Transverse colon (tissue), 4 donors: Measurements from ENCODE around the gene MCCC1. TPM values are rescaled to one million over a fixed set of nuclear protein-coding genes. Genes with fewer than 3 reads are reported as not detected.

Experiments
- DNase-seq: peaks from one replicate; pipeline ENCODE4 v3.0.0-alpha.2; 2019
- H3K27ac ChIP-seq, 4 donors: fragments of 200-600 bp; sonication (generic); 2 replicates each; pipeline ENCODE4 v1.5.1; 2016 to 2018; ENCODE audit warnings: inconsistent platforms in 4 of 4
- H3K27me3 ChIP-seq: fragments of 200-600 bp; sonication (generic); 2 replicates; pipeline ENCODE4 v1.5.1; 2017; ENCODE audit warnings: inconsistent platforms
- H3K36me3 ChIP-seq, 4 donors: fragments of 200-600 bp; sonication (generic); 2 replicates each; pipeline ENCODE4 v1.5.1; 2017 to 2019; ENCODE audit warnings: inconsistent platforms in 4 of 4
- H3K4me1 ChIP-seq, 4 donors: fragments of 200-600 bp; sonication (generic); 2 replicates each; pipeline ENCODE4 v1.5.1; 2017 to 2020; ENCODE audit warnings: inconsistent platforms in 4 of 4
- H3K4me3 ChIP-seq, 4 donors: fragments of 200-600 bp; sonication (generic); 1 replicate in 1 of 4; 2 replicates in 3 of 4; pipeline versions ENCODE4 v1.5.1 to v1.6.1; 2017 to 2019; ENCODE audit warnings: inconsistent platforms in 4 of 4
- H3K9me3 ChIP-seq, 2 donors: fragments of 200-600 bp; sonication (generic); 2 replicates each; pipeline ENCODE4 v1.5.1; 2017 to 2019; ENCODE audit warnings: inconsistent platforms in 2 of 2
- EP300 ChIP-seq: sonication (generic); formaldehyde crosslinking; IDR thresholded peaks from one replicate; pipeline ENCODE4 v1.6.1; 2017; ENCODE audit warnings: antibody characterized with exemption, low read depth
- POLR2A ChIP-seq: fragments of 450-650 bp; IDR thresholded peaks from one replicate; pipeline ENCODE4 v1.6.1; 2016; ENCODE audit warnings: antibody characterized with exemption, mild to moderate bottlenecking, moderate library complexity
- POLR2AphosphoS5 ChIP-seq, 3 donors: sonication (generic); formaldehyde crosslinking; IDR thresholded peaks; one replicate each; pipeline ENCODE4 v1.6.1; 2016; ENCODE audit warnings: antibody characterized with exemption in 3 of 3
- WGBS, 2 donors: methylation state at CpG; one replicate each; pipeline ENCODE4 v1.1.5; 2018; ENCODE audit warnings: low coverage in 1 of 2; 5-methylcytosine and 5-hydroxymethylcytosine counted together
- in situ Hi-C, 4 donors: fragments of 200-750 bp; cut with MboI; loops; one replicate each; pipeline versions ENCODE4 v1.15.0 to v1.15.1; 2017; ENCODE audit warnings: low sequenced_read_pairs in 3 of 4, low pct_ligation_motif_present in 1 of 4, low pct_unique_long_range_greater_than_20kb in 1 of 4
- intact Hi-C: fragments of 100-400 bp; cut with DNase I; formaldehyde crosslinking; loops from one replicate; pipeline ENCODE4 v1.15.1; 2023; ENCODE audit warnings: low total_unique reads
- total RNA-seq, 4 donors: library from RNA; depleted of rRNA; stranded (reverse); fragments of >200 nt; gene quantifications; one replicate each; pipeline ENCODE4 v1.1.0, GENCODE V29; 2016
- TF ChIP-seq, protein P1 (sequence below), 5 experiments: fragments of 200-600 bp in 3 of 5; fragments of 450-650 bp in 2 of 5; sonication (generic) in 3 of 5; IDR thresholded peaks; 1 replicate in 2 of 5; 2 replicates in 3 of 5; pipeline ENCODE4 v1.5.1; 2016 to 2017; ENCODE audit warnings: antibody characterized with exemption in 5 of 5, inconsistent platforms in 3 of 5, mild to moderate bottlenecking in 2 of 5, moderate library complexity in 1 of 5

MCCC1 gene
- total RNA-seq, 4 donors from 2014 or later: 1.5 to 64.3 (median 19.9) TPM

DNA sequence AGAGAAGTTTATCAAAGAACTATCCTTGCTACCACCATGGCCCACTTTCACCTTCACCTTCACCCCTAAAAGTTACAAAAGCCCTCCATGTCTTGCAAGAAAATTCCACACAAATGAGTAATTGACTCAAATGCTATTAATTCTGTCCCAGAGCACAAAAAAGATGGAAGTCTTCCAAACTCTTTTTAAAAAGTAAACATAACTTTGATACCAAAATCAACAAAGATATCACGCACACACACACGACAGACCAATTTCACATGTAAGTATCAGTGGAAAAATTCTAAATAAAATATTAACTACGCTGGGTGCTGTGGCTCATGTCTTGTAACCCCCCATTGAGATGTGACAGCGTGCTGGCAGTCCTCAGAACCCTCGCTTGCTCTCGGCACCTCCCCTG is 1.1 kb upstream of the MCCC1 start:
- H3K4me1 ChIP-seq: peaks cover 6 to 20% (median 16%) of the 10 kb centered on the region in 4 donors
- H3K36me3 ChIP-seq: no peaks in the 10 kb centered on the region
- H3K27ac ChIP-seq: peak overlapping the region in 3 of 4 donors; percentile 87 to 96 (median 90)
- in situ Hi-C loops (no loop called here), intact Hi-C loops (no loop called here)
- DNase-seq: no peak
- TF ChIP-seq POLR2A (no peak), EP300 (no peak), POLR2AphosphoS5 (IDR thresholded peaks at IDR 0.05) (no peak)
- TF ChIP-seq, protein P1, sequence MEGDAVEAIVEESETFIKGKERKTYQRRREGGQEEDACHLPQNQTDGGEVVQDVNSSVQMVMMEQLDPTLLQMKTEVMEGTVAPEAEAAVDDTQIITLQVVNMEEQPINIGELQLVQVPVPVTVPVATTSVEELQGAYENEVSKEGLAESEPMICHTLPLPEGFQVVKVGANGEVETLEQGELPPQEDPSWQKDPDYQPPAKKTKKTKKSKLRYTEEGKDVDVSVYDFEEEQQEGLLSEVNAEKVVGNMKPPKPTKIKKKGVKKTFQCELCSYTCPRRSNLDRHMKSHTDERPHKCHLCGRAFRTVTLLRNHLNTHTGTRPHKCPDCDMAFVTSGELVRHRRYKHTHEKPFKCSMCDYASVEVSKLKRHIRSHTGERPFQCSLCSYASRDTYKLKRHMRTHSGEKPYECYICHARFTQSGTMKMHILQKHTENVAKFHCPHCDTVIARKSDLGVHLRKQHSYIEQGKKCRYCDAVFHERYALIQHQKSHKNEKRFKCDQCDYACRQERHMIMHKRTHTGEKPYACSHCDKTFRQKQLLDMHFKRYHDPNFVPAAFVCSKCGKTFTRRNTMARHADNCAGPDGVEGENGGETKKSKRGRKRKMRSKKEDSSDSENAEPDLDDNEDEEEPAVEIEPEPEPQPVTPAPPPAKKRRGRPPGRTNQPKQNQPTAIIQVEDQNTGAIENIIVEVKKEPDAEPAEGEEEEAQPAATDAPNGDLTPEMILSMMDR (IDR thresholded peaks at IDR 0.05): no peak
- H3K27me3 ChIP-seq: no peaks in the 10 kb centered on the region
- 54 to 76% methylated on average over 3 to 6 of the region's 6 CpGs for WGBS, 2 donors
- no peak overlapping the region for H3K4me3 ChIP-seq
- no peaks in the 10 kb centered on the region for H3K9me3 ChIP-seq

DNA sequence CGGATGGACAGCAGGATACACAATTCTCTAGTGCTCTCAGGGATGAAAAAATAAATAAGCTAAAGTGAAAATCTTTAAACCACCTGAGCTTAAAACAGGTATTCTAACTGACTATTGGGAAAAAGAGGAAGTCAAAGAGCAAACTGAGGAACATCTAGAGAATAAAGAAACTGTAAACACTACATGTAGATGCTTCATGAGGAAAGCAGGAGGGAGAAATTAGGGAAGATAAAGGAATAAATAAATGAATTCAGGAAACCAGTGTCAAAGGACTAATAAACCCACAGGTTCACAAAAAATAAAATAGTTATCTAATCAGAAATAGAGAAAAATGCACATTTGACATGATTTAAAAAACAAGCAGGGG is 525 bp upstream of the MCCC1 start:
- intact Hi-C loops (no loop called here), in situ Hi-C loops (no loop called here)
- Histone ChIP-seq H3K36me3 (no peaks in the 10 kb centered on the region), H3K27me3 (no peaks in the 10 kb centered on the region), H3K9me3 (no peaks in the 10 kb centered on the region), H3K4me3 (peak overlapping the region in 3 of 4 donors; percentile 73 to 97 (median 88)), H3K27ac (peak overlapping the region; percentile 87 to 96 (median 91)), H3K4me1 (peaks cover 6 to 20% (median 16%) of the 10 kb centered on the region in 4 donors)
- WGBS, 2 donors: 0% methylated on average over 1 of the region's 1 CpG; no CpG with 5 or more reads in 1 of the 2 donors
- DNase-seq: no peak
- TF ChIP-seq POLR2AphosphoS5 (IDR thresholded peaks at IDR 0.05): no peak
- TF ChIP-seq, protein P1 (IDR thresholded peaks at IDR 0.05): peak in 1 of 5 experiments; percentile 5

DNA sequence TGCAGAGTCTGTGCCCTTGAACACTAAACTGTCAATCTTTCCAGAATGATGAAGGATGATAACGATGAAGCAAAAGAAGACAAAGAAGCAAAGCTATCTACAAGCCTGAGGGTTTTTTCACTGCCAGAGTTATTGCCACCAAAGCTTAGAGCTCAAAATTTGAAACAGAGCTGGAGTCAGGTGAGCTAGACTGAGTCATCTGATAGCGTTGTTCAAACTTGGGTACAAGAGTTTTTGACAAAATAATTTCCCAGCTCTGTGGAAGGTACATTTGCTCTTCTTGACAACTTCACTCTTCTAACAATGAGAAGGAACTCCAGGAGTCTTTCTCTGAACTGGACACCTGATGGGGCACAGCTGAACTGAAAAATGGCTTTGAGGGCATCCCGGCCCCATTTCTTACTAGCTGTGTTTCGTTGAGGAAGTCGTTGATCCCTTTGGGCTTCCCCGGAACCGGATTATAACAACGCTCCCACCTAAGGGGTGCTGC is 715 bp downstream of the MCCC1 start:
- in situ Hi-C loops (no loop called here), intact Hi-C loops (no loop called here)
- TF ChIP-seq POLR2AphosphoS5 (IDR thresholded peaks at IDR 0.05) (no peak), EP300 (no peak), POLR2A (no peak)
- TF ChIP-seq, protein P1 (IDR thresholded peaks at IDR 0.05): no peak
- no peaks in the 10 kb centered on the region for H3K36me3 ChIP-seq
- peak overlapping the region; percentile 73 to 97 (median 82) for H3K4me3 ChIP-seq
- no peaks in the 10 kb centered on the region for H3K27me3 ChIP-seq
- DNase-seq: no peak
- peaks cover 6 to 20% (median 16%) of the 10 kb centered on the region in 4 donors for H3K4me1 ChIP-seq
- H3K27ac ChIP-seq: peak overlapping the region; percentile 87 to 96 (median 91)
- H3K9me3 ChIP-seq: no peaks in the 10 kb centered on the region
- WGBS, 2 donors: 5 to 6% methylated on average over 8 of the region's 8 CpGs

DNA sequence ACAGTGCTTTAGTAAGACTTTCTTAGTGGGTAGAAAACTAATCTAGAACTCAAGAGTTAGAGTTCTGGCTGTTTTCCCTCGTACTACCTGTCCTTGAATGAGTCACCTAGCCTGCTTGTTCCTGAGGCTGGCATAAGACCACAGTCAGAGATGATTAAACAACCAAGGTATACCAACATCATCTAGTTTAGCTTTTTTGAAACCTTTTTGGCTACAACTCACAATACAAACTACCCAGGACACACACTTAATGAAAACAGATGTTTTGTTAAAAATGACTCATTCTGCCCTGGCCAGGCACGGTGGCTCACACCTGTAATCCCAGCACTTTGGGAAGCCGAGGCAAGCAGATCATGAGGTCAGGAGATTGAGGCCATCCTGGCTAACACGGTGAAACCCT is 4.6 kb downstream of the MCCC1 start:
- in situ Hi-C loops: no loop called here
- Histone ChIP-seq H3K27me3 (no peaks in the 10 kb centered on the region), H3K27ac (no peak overlapping the region), H3K4me1 (peaks cover 6 to 16% (median 12%) of the 10 kb centered on the region in 4 donors), H3K4me3 (no peak overlapping the region), H3K36me3 (peaks cover 0 to 23% (median under 1%) of the 10 kb centered on the region in 4 donors), H3K9me3 (no peaks in the 10 kb centered on the region)
- no peak for DNase-seq
- no peak for TF ChIP-seq POLR2A
- TF ChIP-seq POLR2AphosphoS5 (IDR thresholded peaks at IDR 0.05): no peak
- TF ChIP-seq EP300: no peak
- TF ChIP-seq, protein P1 (IDR thresholded peaks at IDR 0.05): no peak
- intact Hi-C loops: no loop called here
- 84 to 91% methylated on average over 1 to 4 of the region's 4 CpGs for WGBS, 2 donors
